ENCODE data around the gene SLMAP.

Gene SLMAP

GRCh38 chr3:57816471-57817095 is 60.5 kb downstream of the SLMAP start:
- TF ChIP-seq, protein P1, sequence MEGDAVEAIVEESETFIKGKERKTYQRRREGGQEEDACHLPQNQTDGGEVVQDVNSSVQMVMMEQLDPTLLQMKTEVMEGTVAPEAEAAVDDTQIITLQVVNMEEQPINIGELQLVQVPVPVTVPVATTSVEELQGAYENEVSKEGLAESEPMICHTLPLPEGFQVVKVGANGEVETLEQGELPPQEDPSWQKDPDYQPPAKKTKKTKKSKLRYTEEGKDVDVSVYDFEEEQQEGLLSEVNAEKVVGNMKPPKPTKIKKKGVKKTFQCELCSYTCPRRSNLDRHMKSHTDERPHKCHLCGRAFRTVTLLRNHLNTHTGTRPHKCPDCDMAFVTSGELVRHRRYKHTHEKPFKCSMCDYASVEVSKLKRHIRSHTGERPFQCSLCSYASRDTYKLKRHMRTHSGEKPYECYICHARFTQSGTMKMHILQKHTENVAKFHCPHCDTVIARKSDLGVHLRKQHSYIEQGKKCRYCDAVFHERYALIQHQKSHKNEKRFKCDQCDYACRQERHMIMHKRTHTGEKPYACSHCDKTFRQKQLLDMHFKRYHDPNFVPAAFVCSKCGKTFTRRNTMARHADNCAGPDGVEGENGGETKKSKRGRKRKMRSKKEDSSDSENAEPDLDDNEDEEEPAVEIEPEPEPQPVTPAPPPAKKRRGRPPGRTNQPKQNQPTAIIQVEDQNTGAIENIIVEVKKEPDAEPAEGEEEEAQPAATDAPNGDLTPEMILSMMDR (IDR thresholded peaks at IDR 0.05; ENCODE audit: extremely low read depth, missing control alignments) = no peak
- DNase-seq (ENCODE audit: low spot score) = no peak

- no peak for DNase-seq (ENCODE audit: low spot score)
- TF ChIP-seq, protein P1 (IDR thresholded peaks at IDR 0.05; ENCODE audit: extremely low read depth, missing control alignments) = no peak
Observed at GRCh38 chr3:57818772-57819171, 62.7 kb downstream of the SLMAP start.

GRCh38 chr3:57820479-57820878 is 64.4 kb downstream of the SLMAP start:
- TF ChIP-seq, protein P1 (IDR thresholded peaks at IDR 0.05; ENCODE audit: extremely low read depth, missing control alignments) = no peak
- no peak for DNase-seq (ENCODE audit: low spot score)

DNA sequence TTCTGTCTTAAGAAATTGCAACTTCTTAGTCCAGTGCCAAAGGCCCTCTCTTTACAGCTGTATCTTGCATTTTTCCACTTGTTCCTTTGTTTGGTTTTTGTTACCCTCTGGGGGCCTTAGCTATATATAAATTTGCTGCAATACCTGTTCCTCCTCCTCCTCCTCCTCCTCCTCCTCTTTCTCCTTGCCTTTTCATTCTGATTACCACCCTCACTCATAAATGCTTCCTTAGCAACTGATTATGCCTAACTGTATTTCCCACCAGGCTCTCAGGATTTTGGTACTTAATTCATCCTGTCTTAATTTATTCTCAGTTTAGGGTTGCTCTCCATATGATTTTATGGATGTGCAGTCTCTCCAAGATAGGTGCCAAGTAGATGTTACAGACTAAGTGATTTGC is 65.7 kb downstream of the SLMAP start:
- TF ChIP-seq, protein P1 (IDR thresholded peaks at IDR 0.05; ENCODE audit: extremely low read depth, missing control alignments) = no peak
- DNase-seq (ENCODE audit: low spot score) = no peak

DNA sequence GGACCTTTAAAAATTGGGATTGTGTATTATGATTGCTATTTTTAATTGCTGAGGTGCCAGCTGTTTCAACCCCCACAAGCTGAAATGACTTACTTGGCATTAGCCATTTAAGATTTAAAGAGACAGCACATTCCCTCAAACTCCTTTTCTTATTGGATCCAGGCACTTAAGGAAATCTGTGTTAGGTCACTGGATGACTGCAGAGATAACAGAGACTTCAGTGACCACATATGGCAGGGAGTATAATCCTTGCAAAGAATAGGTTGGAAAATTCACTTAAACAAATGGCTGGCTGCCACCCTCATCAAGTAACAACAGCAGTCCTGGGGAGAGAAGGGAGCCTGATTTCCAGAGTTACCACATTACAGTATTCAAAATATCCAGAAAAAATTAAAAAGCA is 66.6 kb downstream of the SLMAP start:
- TF ChIP-seq, protein P1 (IDR thresholded peaks at IDR 0.05; ENCODE audit: extremely low read depth, missing control alignments) = no peak
- no peak for DNase-seq (ENCODE audit: low spot score)

- DNase-seq (ENCODE audit: low spot score) = no peak
- TF ChIP-seq, protein P1 (IDR thresholded peaks at IDR 0.05; ENCODE audit: extremely low read depth, missing control alignments) = no peak
Observed at GRCh38 chr3:57825116-57825515, 69.0 kb downstream of the SLMAP start.

DNA sequence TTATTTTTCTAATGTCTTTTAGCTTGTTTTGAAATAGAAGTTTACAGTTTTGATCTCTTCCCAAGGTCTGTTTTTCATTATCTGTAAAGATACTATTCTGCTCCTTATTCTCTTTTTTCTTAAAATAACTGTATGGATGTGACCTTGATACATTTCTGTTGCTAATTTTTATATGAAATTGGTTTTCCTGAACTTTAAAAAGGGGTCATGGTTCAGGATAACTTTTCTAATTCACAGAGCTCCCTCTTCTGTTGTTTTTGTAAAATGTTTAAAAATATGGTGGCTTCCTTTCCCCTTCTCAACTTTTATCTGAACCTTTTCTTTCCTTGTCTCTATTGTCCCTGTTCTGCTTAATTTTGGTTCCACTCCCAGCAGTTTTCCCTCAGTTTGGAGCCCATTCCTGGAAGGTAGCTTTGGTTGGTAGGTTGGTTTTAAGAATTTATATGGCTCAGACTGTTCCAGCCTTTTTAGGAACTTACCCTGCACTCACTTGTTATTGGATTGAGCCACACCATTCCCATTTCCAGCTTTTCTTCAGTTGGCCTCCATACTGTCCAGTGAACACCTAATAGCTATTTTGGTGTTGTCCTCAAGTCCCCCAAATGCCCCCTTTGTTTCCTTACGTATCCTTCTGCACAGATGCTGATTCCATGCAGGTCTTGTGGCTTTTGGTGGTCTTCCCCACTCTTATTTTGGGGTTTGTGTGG is 70.3 kb downstream of the SLMAP start:
- TF ChIP-seq, protein P1 (IDR thresholded peaks at IDR 0.05; ENCODE audit: extremely low read depth, missing control alignments) = no peak
- DNase-seq (ENCODE audit: low spot score) = no peak

Measured in GM20000 (cell line).